ENCODE data around the gene NPHP4. TPM values are rescaled to one million over a fixed set of nuclear protein-coding genes. Genes with fewer than 3 reads are reported as not detected.

NPHP4 gene
- total RNA-seq, 1 experiment from 2014 or later = 16.8 TPM

GRCh38 chr1:5842679-5843078, 149.5 kb downstream of the NPHP4 start:
- no peak overlapping the region for H3K27ac Mint-ChIP-seq
- H3K27me3 Mint-ChIP-seq (ENCODE audit: low read depth) = peaks cover 4% of the 10 kb centered on the region; the same call in 1 of the 2 replicates
- POLR2A ChIA-PET = no interaction called here
- CTCF ChIA-PET = interaction anchor here (0.5 to 1.5 kb wide), 3 partner anchors 52 to 248 kb away, joined by 4 to 5 read pairs (median 4); no protein-coding TSS in a partner anchor
- no peaks in the 10 kb centered on the region for H3K36me3 Mint-ChIP-seq
- TF ChIP-seq PRDM15 (CRISPR knock-in tag; IDR thresholded peaks at IDR 0.05) = no peak
- TF ChIP-seq ZNF281 (CRISPR knock-in tag; IDR thresholded peaks at IDR 0.05) = no peak
- no peak for TF ChIP-seq TCF7 (CRISPR knock-in tag; IDR thresholded peaks at IDR 0.05; ENCODE audit: low read depth)
- TF ChIP-seq ZNF423 (CRISPR knock-in tag; IDR thresholded peaks at IDR 0.05) = no peak
- no peak for TF ChIP-seq RELA (CRISPR knock-in tag; IDR thresholded peaks at IDR 0.05; ENCODE audit: borderline replicate concordance)
- TF ChIP-seq ESRRA (CRISPR knock-in tag; IDR thresholded peaks at IDR 0.05; ENCODE audit: borderline replicate concordance) = no peak
- TF ChIP-seq USF1 (CRISPR knock-in tag; IDR thresholded peaks at IDR 0.05) = no peak
- no peak for TF ChIP-seq FOXJ3 (CRISPR knock-in tag; IDR thresholded peaks at IDR 0.05; ENCODE audit: borderline replicate concordance)
- TF ChIP-seq ZNF232 (CRISPR knock-in tag; IDR thresholded peaks at IDR 0.05) = no peak
- no peak for TF ChIP-seq FOXP4 (CRISPR knock-in tag; IDR thresholded peaks at IDR 0.05)
- no peak for TF ChIP-seq TEAD1 (CRISPR knock-in tag; IDR thresholded peaks at IDR 0.05)
- TF ChIP-seq PRRX2 (CRISPR knock-in tag; IDR thresholded peaks at IDR 0.05) = no peak
- TF ChIP-seq STAT6 (CRISPR knock-in tag; conservative IDR thresholded peaks at IDR 0.05; ENCODE audit: low read depth) = no peak
- no peak for TF ChIP-seq NR3C1 (CRISPR knock-in tag; conservative IDR thresholded peaks at IDR 0.05; ENCODE audit: low read depth)
- DNase-seq (ENCODE audit: low spot score) (no peak), ATAC-seq (no peak)
- peaks cover 5% of the 10 kb centered on the region for H3K4me1 Mint-ChIP-seq
- no peak overlapping the region for H3K4me3 Mint-ChIP-seq
- no peaks in the 10 kb centered on the region for H3K9me3 Mint-ChIP-seq
